Measurements from ENCODE around the gene OTUB1. TPM values are rescaled to one million over a fixed set of nuclear protein-coding genes. Genes with fewer than 3 reads are reported as not detected.
"Not testable (repeated sequence)": the region's sequence is repeated elsewhere in the genome, so short reads cannot be mapped to it uniquely, and the experiment has no call there.

OTUB1 gene
- total RNA-seq, 2 donors from 2014 or later: 87.7 to 95.1 TPM

GRCh38 chr11:63958008-63958407 lies 28.2 kb upstream of the OTUB1 start:
- H3K27ac Mint-ChIP-seq: no peak overlapping the region
- WGBS, 2 experiments (ENCODE audit: insufficient coverage in 1 of 2, insufficient read length in 1 of 2): 92 to 97% methylated on average over 5 of the region's 5 CpGs
- H3K27ac ChIP-seq (ENCODE audit: low read depth, low read length): no peak overlapping the region

GRCh38 chr11:63961608-63962412 lies 24.4 kb upstream of the OTUB1 start:
- DNase-seq: peak; percentile 64
- Histone ChIP-seq H3K36me3 (ENCODE audit: control insufficient read depth, insufficient read depth, low read length) (no peaks in the 10 kb centered on the region), H3K4me3 (ENCODE audit: low read length) (no peak overlapping the region), H3K27ac (ENCODE audit: low read depth, low read length) (no peak overlapping the region), H3K9ac (ENCODE audit: extremely low read depth, low read length, poor library complexity, severe bottlenecking) (no peak overlapping the region), H3K9me3 (ENCODE audit: control insufficient read depth, low read length) (no peaks in the 10 kb centered on the region), H3K27me3 (ENCODE audit: control insufficient read depth, insufficient read depth, low read length, poor library complexity, severe bottlenecking) (no peaks in the 10 kb centered on the region), H3K4me1 (ENCODE audit: control insufficient read depth, insufficient read depth, low read length) (peaks cover 3% of the 10 kb centered on the region)
- H3K4me1 Mint-ChIP-seq: peaks cover 13% of the 10 kb centered on the region
- no peaks in the 10 kb centered on the region for H3K9me3 Mint-ChIP-seq
- no peak overlapping the region for H3K27ac Mint-ChIP-seq
- peaks cover 7% of the 10 kb centered on the region for H3K27me3 Mint-ChIP-seq (ENCODE audit: insufficient read depth)
- peaks cover 8% of the 10 kb centered on the region for H3K36me3 Mint-ChIP-seq (ENCODE audit: low read depth)
- TF ChIP-seq CTCF (conservative IDR thresholded peaks at IDR 0.05): no peak
- no peak overlapping the region for H3K4me3 Mint-ChIP-seq
- WGBS, 2 experiments (ENCODE audit: insufficient coverage in 1 of 2, insufficient read length in 1 of 2): 79 to 84% methylated on average over 11 to 19 of the region's 19 CpGs

More at GRCh38 chr11:63958008-63958407, 28.2 kb upstream of the OTUB1 start:
- Histone ChIP-seq H3K9me3 (ENCODE audit: control insufficient read depth, low read length) (no peaks in the 10 kb centered on the region), H3K36me3 (ENCODE audit: control insufficient read depth, insufficient read depth, low read length) (peaks cover 33% of the 10 kb centered on the region), H3K4me1 (ENCODE audit: control insufficient read depth, insufficient read depth, low read length) (peaks cover 3% of the 10 kb centered on the region), H3K9ac (ENCODE audit: extremely low read depth, low read length, poor library complexity, severe bottlenecking) (no peak overlapping the region), H3K27me3 (ENCODE audit: control insufficient read depth, insufficient read depth, low read length, poor library complexity, severe bottlenecking) (no peaks in the 10 kb centered on the region), H3K4me3 (ENCODE audit: low read length) (no peak overlapping the region)
- peaks cover 43% of the 10 kb centered on the region for H3K36me3 Mint-ChIP-seq (ENCODE audit: low read depth)
- H3K4me3 Mint-ChIP-seq: no peak overlapping the region
- H3K27me3 Mint-ChIP-seq (ENCODE audit: insufficient read depth): no peaks in the 10 kb centered on the region
- no peaks in the 10 kb centered on the region for H3K9me3 Mint-ChIP-seq
- TF ChIP-seq CTCF (conservative IDR thresholded peaks at IDR 0.05): no peak
- DNase-seq: no peak
- H3K4me1 Mint-ChIP-seq: peaks cover 13% of the 10 kb centered on the region

- not testable (repeated sequence) for H3K9ac ChIP-seq (ENCODE audit: extremely low read depth, low read length, poor library complexity, severe bottlenecking); H3K27me3 Mint-ChIP-seq (ENCODE audit: insufficient read depth); H3K36me3 ChIP-seq (ENCODE audit: control insufficient read depth, insufficient read depth, low read length); H3K36me3 Mint-ChIP-seq (ENCODE audit: low read depth); H3K27ac ChIP-seq (ENCODE audit: low read depth, low read length); H3K4me3 Mint-ChIP-seq; H3K4me3 ChIP-seq (ENCODE audit: low read length); H3K27ac Mint-ChIP-seq; H3K9me3 ChIP-seq (ENCODE audit: control insufficient read depth, low read length); H3K4me1 ChIP-seq (ENCODE audit: control insufficient read depth, insufficient read depth, low read length); DNase-seq; H3K9me3 Mint-ChIP-seq; H3K27me3 ChIP-seq (ENCODE audit: control insufficient read depth, insufficient read depth, low read length, poor library complexity, severe bottlenecking)
- peaks cover 13% of the 10 kb centered on the region for H3K4me1 Mint-ChIP-seq
- WGBS, 2 experiments (ENCODE audit: insufficient coverage in 1 of 2, insufficient read length in 1 of 2): 96 to 98% methylated on average over 4 of the region's 4 CpGs
Measured at GRCh38 chr11:63963895-63964294, 22.3 kb upstream of the OTUB1 start.
